ENCODE measurements around the gene LRRC75A. TPM values are rescaled to one million over a fixed set of nuclear protein-coding genes. Genes with fewer than 3 reads are reported as not detected.
A peak's percentile ranks its signal among the peaks of the same experiment; 100 is the strongest.

The LRRC75A gene
- total RNA-seq, 4 donors from 2014 or later, result 4.0 to 16.7 (median 7.8) TPM

- 62 to 69% methylated on average over 5 to 7 of the region's 8 CpGs for WGBS, 2 donors
- H3K27me3 ChIP-seq, result no peaks in the 10 kb centered on the region
- no peaks in the 10 kb centered on the region for H3K36me3 ChIP-seq
- H3K4me1 ChIP-seq, result peaks cover 24 to 53% of the 10 kb centered on the region in 2 donors
- H3K27ac ChIP-seq, result peak overlapping the region; percentile 6 to 65 (median 9)
- DNase-seq, result peak; percentile 63 to 74
- intact Hi-C loops (cut with DNase I), result no loop called here
- TF ChIP-seq POLR2A (IDR thresholded peaks at IDR 0.05), result no peak
- TF ChIP-seq CTCF (IDR thresholded peaks at IDR 0.05), result no peak
- no peaks in the 10 kb centered on the region for H3K9me3 ChIP-seq
- H3K4me3 ChIP-seq (replicated peaks in 1 of 3), result no peak overlapping the region
Observed at GRCh38 chr17:16488186-16488967, 3.6 kb downstream of the LRRC75A start.

DNA sequence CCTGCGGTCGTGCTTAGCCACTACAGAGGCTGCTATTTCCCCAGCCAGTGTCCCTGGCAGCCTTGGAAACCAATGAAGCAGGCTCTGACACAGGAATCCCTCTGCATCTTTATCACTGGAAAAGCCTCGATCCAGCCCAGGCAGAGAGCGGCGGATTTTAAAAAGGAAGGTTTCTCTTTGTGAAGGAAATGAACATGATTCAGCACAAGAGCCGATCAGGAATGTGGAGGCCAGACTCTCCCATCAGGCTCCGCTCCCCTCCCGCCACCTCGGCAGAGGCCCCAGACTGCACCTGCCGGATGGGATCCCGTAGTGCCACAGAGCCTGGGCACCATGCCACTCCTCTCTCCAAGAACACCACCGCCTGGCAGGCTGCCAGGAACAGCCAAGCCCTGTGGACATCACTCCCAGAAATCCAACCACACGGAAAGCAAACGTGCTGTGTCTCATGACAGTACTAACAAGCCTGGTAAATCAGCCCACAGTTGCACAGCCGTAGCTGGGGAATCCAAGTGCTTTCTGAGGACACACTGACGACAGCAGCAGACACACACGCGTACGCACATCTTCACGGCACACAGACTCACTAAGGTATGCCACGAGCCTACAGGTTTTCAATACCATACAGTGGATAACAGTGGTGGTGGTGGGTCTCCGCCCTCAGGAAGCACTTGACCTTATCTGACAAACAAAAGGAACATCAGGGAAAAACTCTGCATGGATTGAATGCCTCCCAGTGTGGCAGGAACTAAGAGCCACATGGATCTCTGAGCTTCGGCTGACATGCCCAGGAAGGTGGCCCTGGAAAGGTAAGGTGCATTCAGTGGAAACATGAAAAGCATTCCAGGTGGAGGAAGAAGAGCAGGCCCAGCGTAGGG is 5.4 kb downstream of the LRRC75A start:
- H3K9me3 ChIP-seq, result no peaks in the 10 kb centered on the region
- DNase-seq, result peak; percentile 99 to 100
- peaks cover 24 to 48% of the 10 kb centered on the region in 2 donors for H3K4me1 ChIP-seq
- no peaks in the 10 kb centered on the region for H3K36me3 ChIP-seq
- H3K27ac ChIP-seq, result peak overlapping the region; percentile 74 to 88 (median 83)
- WGBS, 2 donors, result 26 to 27% methylated on average over 14 to 24 of the region's 24 CpGs
- no peaks in the 10 kb centered on the region for H3K27me3 ChIP-seq
- TF ChIP-seq CTCF (IDR thresholded peaks at IDR 0.05) (peak in 3 of 6 experiments; percentile 2 to 7 (median 5)), POLR2A (IDR thresholded peaks at IDR 0.05) (peak in 1 of 2 donors; percentile 24)
- H3K4me3 ChIP-seq (replicated peaks in 1 of 3), result no peak overlapping the region
- intact Hi-C loops (cut with DNase I), result no loop called here

GRCh38 chr17:16484445-16485175 is 7.4 kb downstream of the LRRC75A start:
- TF ChIP-seq CTCF (IDR thresholded peaks at IDR 0.05) (no peak), POLR2A (IDR thresholded peaks at IDR 0.05) (no peak)
- Histone ChIP-seq H3K36me3 (no peaks in the 10 kb centered on the region), H3K4me3 (replicated peaks in 1 of 3) (no peak overlapping the region), H3K4me1 (peaks cover 18 to 41% of the 10 kb centered on the region in 2 donors), H3K27me3 (no peaks in the 10 kb centered on the region), H3K27ac (no peak overlapping the region), H3K9me3 (no peaks in the 10 kb centered on the region)
- DNase-seq, result no peak
- intact Hi-C loops (cut with DNase I), result no loop called here
- WGBS, 2 donors, result 63 to 68% methylated on average over 19 of the region's 19 CpGs

DNA sequence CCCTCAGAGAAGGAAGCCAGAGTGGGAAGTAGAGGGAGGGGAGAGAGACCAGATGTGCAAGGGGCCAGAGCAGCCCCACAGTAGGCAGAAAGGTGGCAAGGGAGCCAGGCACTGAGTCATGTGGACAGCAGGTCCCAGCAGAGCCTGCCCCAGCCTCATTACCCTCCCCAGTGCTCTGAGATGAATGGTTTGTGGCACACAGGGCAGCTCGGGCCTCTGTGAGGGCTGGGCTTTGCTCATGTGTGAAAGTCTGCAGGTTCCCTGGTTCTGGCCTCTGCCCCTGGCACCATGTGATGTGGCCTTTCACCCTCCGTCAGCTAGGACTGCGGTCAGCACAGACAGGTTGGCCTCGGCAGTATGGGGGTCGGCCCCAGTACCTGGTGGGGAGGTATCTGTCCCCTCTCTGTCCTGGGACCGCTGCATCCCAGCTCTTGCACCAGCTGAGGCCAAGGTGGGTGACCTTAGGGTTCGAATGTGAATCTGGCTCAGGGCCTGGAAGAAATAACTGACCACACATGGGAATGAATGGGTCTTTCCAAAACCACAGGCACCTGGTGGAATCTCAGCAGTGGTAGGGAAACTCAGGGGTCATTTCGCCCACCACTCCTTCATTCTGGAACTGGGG is 8.9 kb downstream of the LRRC75A start:
- WGBS, 2 donors, result 91% methylated on average over 8 of the region's 8 CpGs
- no peak for DNase-seq
- intact Hi-C loops (cut with DNase I), result no loop called here

More for the DNA sequence above, 8.9 kb downstream of the LRRC75A start:
- no peak overlapping the region for H3K4me3 ChIP-seq (replicated peaks in 1 of 3)
- no peaks in the 10 kb centered on the region for H3K36me3 ChIP-seq
- H3K9me3 ChIP-seq, result no peaks in the 10 kb centered on the region
- TF ChIP-seq POLR2A (IDR thresholded peaks at IDR 0.05) (no peak), CTCF (IDR thresholded peaks at IDR 0.05) (no peak)
- H3K27ac ChIP-seq, result no peak overlapping the region
- H3K27me3 ChIP-seq, result no peaks in the 10 kb centered on the region
- peaks cover 18 to 37% of the 10 kb centered on the region in 2 donors for H3K4me1 ChIP-seq

Data from thyroid gland (tissue), 4 donors.